Measurements from ENCODE around the gene ZBTB17. TPM values are rescaled to one million over a fixed set of nuclear protein-coding genes. Genes with fewer than 3 reads are reported as not detected.

Gene ZBTB17
- total RNA-seq, 1 donor, result 40.0 TPM

DNA sequence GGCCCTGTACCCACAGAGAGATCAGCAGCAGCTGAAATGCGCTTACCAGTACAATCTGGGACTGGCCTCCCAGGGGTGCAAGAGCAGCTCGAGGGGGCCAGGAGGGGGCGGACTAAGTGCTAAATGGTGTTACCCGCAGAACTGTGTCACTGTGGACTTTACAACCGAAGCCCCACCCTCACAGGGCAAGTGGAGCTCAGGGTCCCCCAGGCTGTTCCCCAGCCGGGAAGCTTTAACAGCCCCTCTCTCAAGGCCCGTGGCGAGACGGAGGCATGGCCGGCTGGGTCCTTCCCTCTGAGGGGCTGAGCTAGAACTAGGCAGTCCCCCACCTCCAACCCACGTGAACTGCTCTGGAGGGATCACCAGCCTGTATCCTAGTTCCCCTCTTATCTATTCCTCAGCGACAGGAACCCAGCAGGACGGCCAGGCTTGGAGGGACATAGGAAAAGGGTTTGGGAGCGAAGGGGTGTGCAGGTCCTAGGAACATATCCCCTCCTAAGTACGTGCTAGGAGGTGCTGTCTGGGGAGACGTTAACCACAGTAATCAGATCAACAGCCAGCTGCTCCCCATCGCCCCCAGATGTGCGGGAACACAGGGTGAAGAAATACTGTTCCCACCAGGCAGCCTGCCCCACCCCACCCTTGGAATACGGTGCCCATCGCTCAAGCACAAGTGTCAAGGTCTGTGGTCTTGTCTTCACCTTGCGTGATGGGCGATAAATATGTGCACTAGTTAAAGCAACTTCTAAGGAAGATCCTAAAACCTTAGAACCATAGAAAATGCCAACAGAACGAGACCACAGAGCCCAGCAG, 24.4 kb downstream of the ZBTB17 start:
- Histone ChIP-seq H3K4me1 (ENCODE audit: insufficient read depth, low read length) (peaks cover 75% of the 10 kb centered on the region), H3K9me3 (ENCODE audit: low read depth, low read length) (no peaks in the 10 kb centered on the region), H3K4me3 (ENCODE audit: low read length) (no peak overlapping the region), H3K27me3 (ENCODE audit: insufficient read depth, low read length) (no peaks in the 10 kb centered on the region)

DNA sequence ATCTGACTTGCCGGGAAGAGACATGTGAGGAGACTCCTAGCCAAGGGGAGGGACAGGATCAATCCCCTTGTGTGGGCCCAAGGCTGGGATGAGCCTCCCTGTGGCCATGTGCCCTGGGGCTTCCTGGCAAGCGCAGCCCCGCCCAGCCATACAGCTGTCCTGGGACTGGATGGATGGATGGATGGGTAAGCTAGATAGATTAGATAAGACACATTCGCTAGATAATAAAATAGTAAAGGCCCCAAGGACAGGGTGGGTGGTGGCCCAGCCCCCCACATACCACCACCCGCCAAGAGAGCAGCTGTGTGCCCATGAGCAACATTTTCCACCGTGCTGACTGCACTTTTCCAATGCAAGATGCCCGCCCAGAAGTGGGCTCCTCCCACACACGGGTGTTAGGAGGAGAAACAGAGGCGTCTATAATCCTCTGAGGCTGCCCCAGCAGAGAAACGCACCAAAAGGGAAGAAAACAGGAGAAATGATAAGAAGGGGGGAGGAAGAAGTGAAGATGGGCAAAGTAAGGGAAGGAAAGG, 25.1 kb downstream of the ZBTB17 start:
- Histone ChIP-seq H3K4me1 (ENCODE audit: insufficient read depth, low read length) (peaks cover 75% of the 10 kb centered on the region), H3K4me3 (ENCODE audit: low read length) (no peak overlapping the region), H3K9me3 (ENCODE audit: low read depth, low read length) (no peaks in the 10 kb centered on the region)

DNA sequence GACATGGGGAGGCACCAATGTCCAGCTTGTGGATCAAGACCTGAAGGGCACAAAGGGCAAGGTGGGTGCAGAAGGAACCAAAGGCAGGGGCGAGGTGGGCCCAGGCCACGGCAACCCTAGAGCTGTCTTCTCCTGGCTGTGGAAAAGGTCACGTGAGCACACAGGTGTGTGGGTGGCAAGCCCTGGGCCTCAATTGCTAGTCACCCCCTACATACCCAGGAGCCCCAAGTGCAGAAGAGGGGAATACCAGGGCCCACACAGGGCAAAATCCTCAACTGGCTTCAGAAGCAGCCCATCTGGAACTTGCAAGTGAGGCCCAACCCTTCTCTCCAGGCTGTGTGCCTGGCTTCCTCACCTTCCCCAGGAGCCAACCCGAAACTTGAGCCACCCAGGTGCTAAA, 25.6 kb downstream of the ZBTB17 start:
- Histone ChIP-seq H3K27me3 (ENCODE audit: insufficient read depth, low read length) (no peaks in the 10 kb centered on the region), H3K4me3 (ENCODE audit: low read length) (no peak overlapping the region), H3K9me3 (ENCODE audit: low read depth, low read length) (no peaks in the 10 kb centered on the region), H3K4me1 (ENCODE audit: insufficient read depth, low read length) (peaks cover 75% of the 10 kb centered on the region)

More for the DNA sequence above, 25.1 kb downstream of the ZBTB17 start:
- H3K27me3 ChIP-seq (ENCODE audit: insufficient read depth, low read length), result no peaks in the 10 kb centered on the region

DNA sequence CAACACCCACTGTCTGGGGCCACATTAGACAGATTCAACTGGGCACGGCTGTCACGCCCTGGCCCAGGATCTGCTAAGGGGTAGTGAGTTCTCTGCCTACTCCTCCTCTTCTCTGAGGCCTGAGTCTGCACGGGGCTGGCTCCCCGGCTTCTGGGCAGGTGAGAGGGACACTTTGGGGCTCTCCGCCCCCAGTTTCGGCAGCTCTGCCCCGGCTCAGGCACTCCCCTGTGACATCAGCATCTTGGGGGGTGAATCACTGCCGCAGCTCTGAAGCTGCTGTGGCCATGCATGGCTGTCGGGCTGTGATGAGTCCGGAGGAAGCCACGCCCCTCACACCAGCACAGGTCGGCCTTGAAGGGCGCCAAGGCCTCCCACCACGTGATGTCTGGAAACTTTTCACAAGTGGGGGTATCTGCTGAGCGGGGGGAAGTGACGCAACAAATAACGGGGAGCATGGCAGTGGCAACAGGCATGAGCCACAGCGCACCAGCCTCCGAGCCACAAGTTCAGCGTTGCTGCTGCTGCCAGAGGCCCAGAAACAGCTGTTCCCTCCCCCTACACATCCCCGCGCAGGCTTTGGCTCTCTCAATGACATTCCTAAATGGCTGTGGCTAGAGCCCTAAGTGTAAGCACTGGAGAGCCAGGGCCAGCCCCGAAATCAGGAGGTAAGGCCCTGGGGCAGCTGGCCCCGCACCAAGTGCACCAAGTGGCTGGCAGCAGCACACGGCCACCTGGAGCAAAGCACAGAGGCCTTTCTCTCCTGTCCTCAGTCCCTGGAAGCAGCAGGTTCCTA, 26.3 kb downstream of the ZBTB17 start:
- peaks cover 74% of the 10 kb centered on the region for H3K4me1 ChIP-seq (ENCODE audit: insufficient read depth, low read length)
- H3K9me3 ChIP-seq (ENCODE audit: low read depth, low read length), result no peaks in the 10 kb centered on the region
- H3K4me3 ChIP-seq (ENCODE audit: low read length), result no peak overlapping the region
- H3K27me3 ChIP-seq (ENCODE audit: insufficient read depth, low read length), result no peaks in the 10 kb centered on the region

DNA sequence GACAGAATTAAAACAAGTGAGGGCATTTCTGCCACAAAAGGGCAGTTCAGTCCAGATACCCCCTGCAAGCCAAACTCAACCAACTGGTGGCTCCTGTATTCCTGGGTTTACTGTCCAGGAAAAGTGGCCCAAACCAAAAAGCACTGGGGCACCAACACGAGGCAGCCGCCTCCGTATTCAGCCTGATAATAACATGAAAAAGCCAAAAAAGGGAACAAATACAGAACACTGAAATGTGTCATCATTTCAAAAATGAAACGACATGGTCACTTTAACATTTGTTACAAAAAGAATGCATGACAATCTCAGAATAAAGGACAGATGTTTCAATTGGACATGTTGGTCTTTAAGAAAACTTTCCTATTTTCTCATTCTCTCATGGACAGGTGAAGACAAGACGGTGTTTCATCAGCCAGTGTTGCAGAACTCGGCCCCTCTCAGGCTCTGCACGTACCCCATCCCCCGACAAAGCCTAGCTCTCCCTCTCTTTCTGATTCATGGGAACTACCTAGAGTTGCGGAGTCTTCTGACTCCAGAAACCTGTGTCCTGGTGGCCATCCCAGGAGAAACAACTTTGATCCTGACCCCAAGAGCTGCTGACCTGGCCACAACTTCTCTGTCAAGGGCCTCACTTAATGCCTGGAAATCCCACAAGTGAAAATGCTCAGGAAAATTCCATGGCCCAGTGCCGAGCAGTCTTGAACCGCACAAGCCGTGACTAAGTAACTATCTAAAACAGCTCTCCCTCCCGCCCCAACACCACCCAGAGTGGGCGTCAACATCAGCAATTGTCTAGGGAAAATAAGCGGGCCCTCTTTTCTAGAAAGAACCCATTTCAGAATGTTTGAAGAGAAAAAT, 27.1 kb downstream of the ZBTB17 start:
- no peaks in the 10 kb centered on the region for H3K9me3 ChIP-seq (ENCODE audit: low read depth, low read length)
- H3K27me3 ChIP-seq (ENCODE audit: insufficient read depth, low read length), result no peaks in the 10 kb centered on the region
- H3K4me3 ChIP-seq (ENCODE audit: low read length), result no peak overlapping the region
- peaks cover 66% of the 10 kb centered on the region for H3K4me1 ChIP-seq (ENCODE audit: insufficient read depth, low read length)

DNA sequence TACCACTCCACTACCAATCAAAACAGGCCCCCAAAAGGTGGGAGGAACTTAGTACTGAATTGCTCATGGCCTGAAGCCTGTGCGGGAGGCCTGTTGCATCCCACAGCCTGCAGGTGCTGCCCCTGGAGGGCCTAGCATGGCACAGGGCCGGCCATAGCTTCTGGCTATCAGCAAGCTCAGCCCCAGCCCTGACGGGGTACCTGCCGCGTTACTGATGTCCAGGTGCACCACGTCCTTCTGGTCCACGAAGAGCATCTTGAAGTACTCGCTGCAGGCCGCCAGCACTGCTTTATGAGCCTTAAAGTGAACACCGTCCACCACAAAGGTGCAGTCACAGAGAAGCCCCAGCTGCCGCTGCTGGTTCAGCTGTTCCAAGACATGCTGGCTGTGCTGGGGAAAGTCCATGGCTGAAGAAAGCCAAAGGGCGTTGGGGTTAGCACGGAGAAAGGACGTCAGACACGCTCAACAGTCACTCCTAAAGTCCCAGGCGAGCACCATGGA, 27.8 kb downstream of the ZBTB17 start:
- no peak overlapping the region for H3K4me3 ChIP-seq (ENCODE audit: low read length)
- H3K4me1 ChIP-seq (ENCODE audit: insufficient read depth, low read length), result peaks cover 59% of the 10 kb centered on the region
- H3K9me3 ChIP-seq (ENCODE audit: low read depth, low read length), result no peaks in the 10 kb centered on the region
- H3K27me3 ChIP-seq (ENCODE audit: insufficient read depth, low read length), result no peaks in the 10 kb centered on the region

DNA sequence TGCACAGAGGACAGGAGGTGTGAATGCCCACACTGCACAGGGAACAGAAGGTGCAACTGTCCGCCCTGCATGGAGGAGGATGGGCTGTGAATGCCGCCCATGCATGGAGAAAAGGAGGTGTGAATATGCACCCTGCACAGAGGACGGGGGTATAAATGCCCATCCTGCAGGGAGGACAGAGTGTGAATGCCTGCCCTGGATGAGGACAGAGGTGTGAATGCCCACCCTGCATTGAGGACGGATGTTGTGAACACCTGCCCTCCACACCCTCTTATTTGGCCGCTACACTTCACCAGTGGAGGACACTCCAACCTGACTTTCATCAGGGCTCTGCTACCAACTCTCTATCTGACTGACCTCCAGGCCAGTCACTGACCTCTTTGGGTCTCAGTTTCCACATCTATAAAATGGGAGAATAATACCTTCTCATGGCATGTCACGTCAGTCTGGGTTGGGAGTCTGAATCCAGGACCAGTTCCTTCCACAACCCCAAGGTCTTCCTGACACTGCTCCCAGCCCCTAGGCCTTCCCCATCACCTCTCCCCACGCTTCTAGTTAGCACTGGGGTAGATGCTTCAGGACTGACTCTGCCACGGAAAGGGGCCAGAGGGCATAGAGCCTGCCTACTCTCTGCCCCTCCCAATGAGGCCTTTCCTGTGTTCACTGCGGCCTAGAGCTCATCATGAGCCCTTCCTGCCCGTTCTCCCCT, 28.4 kb downstream of the ZBTB17 start:
- no peaks in the 10 kb centered on the region for H3K9me3 ChIP-seq (ENCODE audit: low read depth, low read length)
- H3K4me3 ChIP-seq (ENCODE audit: low read length), result no peak overlapping the region
- peaks cover 53% of the 10 kb centered on the region for H3K4me1 ChIP-seq (ENCODE audit: insufficient read depth, low read length)
- H3K27me3 ChIP-seq (ENCODE audit: insufficient read depth, low read length), result no peaks in the 10 kb centered on the region

DNA sequence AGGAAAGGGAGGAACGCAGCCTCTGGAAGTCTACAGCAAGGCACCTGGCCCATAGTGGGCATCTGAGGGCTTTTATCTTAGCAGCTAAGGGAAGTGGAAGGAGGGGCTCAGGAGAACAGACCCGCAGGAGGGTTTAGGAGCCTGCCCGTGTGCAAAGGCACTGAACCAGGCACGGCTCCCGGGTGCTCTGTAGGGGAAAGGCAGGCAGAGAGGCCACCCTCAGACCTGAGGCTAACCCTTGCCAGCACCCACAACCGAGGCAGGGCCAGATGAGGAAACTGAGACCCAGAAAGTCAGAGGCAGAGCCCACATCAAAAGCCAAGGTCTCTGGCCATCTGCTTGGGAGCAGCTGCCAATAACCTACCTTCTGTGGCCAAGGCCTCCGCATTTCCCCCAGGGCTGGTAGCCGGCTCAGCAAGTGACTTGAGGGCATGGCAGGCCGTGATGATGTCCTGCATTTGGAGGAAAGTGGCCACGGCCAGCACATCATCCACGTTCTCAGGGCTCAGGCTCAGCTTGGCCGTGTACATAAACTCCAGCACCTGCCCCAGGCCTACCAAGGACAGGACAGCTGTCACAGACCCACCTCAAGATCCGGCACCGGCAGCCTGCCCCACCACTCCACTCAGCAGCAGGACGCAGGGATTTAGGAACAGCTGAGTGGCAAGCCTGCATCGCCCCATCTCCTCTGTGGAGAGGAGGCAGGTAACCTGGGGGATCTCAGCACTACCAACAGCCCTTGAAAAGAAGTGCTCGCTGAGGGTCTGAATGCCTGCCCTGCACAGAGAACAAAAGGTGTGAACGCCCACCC, 29.1 kb downstream of the ZBTB17 start:
- Histone ChIP-seq H3K9me3 (ENCODE audit: low read depth, low read length) (no peaks in the 10 kb centered on the region), H3K27me3 (ENCODE audit: insufficient read depth, low read length) (no peaks in the 10 kb centered on the region), H3K4me1 (ENCODE audit: insufficient read depth, low read length) (peaks cover 46% of the 10 kb centered on the region), H3K4me3 (ENCODE audit: low read length) (no peak overlapping the region)

DNA sequence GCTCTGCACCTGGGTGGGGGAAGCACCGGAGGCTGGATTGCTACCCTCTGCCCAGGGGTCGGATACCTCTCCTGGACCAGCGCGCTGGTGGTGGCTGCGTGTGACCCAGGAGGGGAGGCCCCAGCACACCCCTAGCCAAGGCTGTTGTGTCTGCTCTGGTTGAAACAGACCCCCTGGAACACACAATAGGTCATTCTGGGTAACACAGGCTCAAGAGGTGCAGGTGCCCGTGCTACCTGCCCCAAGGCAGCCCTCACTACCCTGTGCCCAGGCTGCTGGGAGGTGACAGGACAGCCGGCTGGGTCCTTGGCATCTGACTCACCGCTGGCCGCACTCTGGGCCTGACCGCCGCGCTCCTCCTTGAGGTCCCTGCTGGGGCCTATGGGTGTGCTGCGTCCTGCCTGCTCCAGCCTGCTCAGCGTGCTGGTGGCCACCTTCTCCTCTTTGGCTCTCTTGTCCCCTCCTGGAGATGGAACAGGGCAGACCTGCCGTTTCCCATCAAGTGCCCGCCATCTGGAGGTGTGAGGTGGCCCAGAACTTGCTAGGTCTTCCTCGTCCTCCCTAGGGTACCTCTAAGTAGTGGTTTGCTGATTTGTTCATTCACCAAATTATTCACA, 30.0 kb downstream of the ZBTB17 start:
- Histone ChIP-seq H3K4me1 (ENCODE audit: insufficient read depth, low read length) (peaks cover 37% of the 10 kb centered on the region), H3K9me3 (ENCODE audit: low read depth, low read length) (no peaks in the 10 kb centered on the region), H3K4me3 (ENCODE audit: low read length) (no peak overlapping the region), H3K27me3 (ENCODE audit: insufficient read depth, low read length) (no peaks in the 10 kb centered on the region)

DNA sequence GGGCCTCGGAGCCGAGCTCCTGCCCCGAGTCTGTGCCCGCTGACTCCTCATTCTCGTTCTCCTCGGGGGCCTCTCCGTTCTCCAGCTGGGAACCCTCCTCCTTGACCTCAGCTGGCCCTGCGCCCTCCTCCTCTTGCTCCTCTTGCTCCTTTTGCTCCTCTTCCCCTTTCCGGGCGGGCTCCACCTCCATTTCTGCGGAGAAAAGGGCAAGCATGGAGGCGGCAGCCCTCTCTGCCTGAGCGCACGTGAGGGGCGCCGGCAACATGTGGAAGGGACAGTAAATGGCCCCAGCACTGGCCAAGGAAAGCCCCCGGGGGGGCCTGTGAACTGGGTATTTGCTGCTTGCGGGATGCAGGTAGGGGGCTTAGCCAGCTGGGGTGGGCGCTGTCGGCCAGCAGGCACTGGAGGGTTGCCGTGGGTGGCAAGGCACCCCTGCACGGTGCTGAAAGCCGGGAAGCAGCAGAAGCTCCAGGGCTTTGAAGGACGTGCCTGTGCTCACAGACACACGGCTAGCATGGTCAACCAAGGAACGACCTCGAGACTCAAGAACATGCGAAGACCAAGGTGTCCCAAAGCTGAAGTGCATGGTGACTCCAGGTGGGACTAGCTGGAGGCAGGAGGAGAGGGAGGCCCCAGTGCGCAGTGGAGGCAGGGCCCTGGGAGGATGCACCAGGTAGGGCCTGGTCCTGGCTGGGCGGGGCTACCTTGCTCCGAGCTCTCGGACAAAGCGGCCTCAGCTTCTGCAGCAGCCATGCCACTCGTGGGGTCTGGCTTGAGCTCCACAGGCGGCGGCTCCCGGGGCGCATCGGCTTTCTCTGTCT, 30.7 kb downstream of the ZBTB17 start:
- Histone ChIP-seq H3K4me3 (ENCODE audit: low read length) (no peak overlapping the region), H3K9me3 (ENCODE audit: low read depth, low read length) (no peaks in the 10 kb centered on the region), H3K4me1 (ENCODE audit: insufficient read depth, low read length) (peaks cover 30% of the 10 kb centered on the region), H3K27me3 (ENCODE audit: insufficient read depth, low read length) (no peaks in the 10 kb centered on the region)

DNA sequence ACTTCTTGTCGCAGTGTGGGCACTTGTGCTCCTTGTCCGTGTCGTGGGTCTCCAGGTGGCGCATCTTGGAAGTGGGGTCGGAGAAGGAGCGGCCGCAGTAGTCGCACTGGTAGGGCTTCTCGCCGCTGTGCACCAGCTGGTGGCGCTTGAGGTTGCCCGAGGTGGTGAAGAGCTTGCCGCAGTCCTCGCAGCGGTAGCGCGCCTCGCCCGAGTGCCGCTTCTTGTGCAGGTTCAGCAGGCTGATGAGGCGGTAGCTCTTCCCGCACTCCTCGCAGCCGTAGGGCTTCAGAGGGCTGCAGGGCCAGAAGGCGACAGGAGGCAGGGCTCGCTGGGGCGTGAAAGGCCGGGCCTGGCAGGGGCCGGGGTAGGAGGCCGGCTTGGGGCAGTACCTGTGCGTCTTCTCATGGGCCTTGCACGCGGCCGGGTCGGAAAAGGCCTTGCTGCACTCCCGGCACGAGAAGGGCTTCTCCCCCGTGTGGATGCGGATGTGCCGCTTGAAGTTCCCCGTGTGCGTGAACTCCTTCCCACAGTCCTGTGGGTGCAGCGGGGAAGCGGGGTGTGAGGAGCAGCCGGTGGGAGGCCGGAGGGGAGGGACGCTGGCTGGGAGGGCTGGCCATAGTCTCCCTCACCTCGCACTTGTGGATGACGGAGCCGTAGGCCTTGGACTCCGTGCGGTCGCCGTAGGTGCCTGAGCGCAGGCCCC, 31.4 kb downstream of the ZBTB17 start:
- no peak overlapping the region for H3K4me3 ChIP-seq (ENCODE audit: low read length)
- no peaks in the 10 kb centered on the region for H3K9me3 ChIP-seq (ENCODE audit: low read depth, low read length)
- H3K27me3 ChIP-seq (ENCODE audit: insufficient read depth, low read length), result no peaks in the 10 kb centered on the region
- H3K4me1 ChIP-seq (ENCODE audit: insufficient read depth, low read length), result peaks cover 22% of the 10 kb centered on the region

DNA sequence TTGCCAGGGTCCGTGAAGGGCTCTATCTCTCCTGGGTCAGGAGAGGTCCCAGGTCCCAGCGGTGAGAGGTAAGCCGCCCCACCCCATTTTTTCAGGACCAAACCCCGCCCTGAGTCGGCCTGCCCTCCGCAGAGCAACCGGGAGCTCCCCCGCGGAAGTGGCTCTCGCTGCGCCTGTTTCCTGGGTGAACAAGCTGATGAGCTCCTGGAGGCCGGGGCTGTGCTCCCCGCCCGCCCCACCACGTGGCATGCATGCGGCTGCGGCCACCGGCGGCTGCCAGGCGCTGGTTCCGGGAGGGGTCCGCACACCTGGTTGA, 32.0 kb downstream of the ZBTB17 start:
- H3K4me3 ChIP-seq (ENCODE audit: low read length), result no peak overlapping the region
- H3K27me3 ChIP-seq (ENCODE audit: insufficient read depth, low read length), result no peaks in the 10 kb centered on the region
- no peaks in the 10 kb centered on the region for H3K9me3 ChIP-seq (ENCODE audit: low read depth, low read length)
- peaks cover 17% of the 10 kb centered on the region for H3K4me1 ChIP-seq (ENCODE audit: insufficient read depth, low read length)
